Heart left ventricle (tissue), 13 donors: ENCODE data around the gene FRMD6.

ENCODE experiments used
- CTCF ChIP-seq, 12 donors: fragments of 200-600 bp; sonication (generic) in 4 of 12; IDR thresholded peaks; one replicate each; pipeline versions ENCODE4 v1.5.0 to v1.8.0; 2018 to 2022; ENCODE audit warnings: antibody characterized with exemption in 12 of 12, mild to moderate bottlenecking in 5 of 12
- POLR2A ChIP-seq, 2 donors: fragments of 450-650 bp; IDR thresholded peaks; one replicate each; pipeline ENCODE4 v1.6.1; 2017; ENCODE audit warnings: antibody characterized with exemption in 2 of 2, mild to moderate bottlenecking in 2 of 2, moderate library complexity in 2 of 2
- donor health status: ischemic (EF 13 %, LVEDD 7.1; RV severe dilation, severe dysfunction).
- donor health status: DM: no; HTN: yes; CAD: no.
- donor health status: DM: no; HTN: no; CAD: no.
- donor health status: ischemic (EF 25% LVEDD 6.9; RV normal size, moderate dysfunction).
- donor health status: ischemic (EF 25% LVEDD 5.7; RV mildly dilated, moderate dysfunction).
- donor health status: ischemic (EF 35%, LVEDD 5.7; RV mildly dilated, moderate dysfunction).
- donor health status: nonischemic (EF 11% LVEDD 7.7; RV severe dilation, severe dysfunction).
- donor health status: DM: yes; HTN: yes; CAD: no.
- donor health status: PGD.
- donor health status: ischemic (EF 29% LVEDD 5.4; RV normal size, mild dysfunction).
- donor health status: nonischemic (EF 23%, LVEDD 6.1; RV moderate dilation, normal function).

GRCh38 chr14:51648296-51648695, 3.4 kb upstream of the FRMD6 start:
- TF ChIP-seq CTCF (IDR thresholded peaks at IDR 0.05): no peak
- no peak for TF ChIP-seq POLR2A (IDR thresholded peaks at IDR 0.05)
